Measurements from ENCODE around the gene TAS1R1.

DNA sequence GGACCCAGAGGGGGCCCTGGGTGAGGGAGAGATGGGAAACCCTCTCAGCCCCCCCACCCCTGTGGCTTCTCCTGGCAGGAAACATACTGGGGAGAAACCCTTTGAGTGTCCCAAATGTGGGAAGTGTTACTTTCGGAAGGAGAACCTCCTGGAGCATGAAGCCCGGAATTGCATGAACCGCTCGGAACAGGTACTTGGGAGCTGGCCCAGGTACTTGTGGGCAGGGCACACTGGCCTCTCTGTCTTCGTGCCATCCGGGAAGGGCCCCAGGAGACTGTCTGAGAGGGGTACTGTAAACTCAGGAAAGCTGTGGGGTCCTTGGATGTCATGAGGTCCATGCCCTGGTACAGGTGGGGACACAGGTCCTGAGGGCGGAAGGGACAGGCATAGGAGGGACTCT, 30.7 kb downstream of the TAS1R1 start:
- TF ChIP-seq, protein P1, sequence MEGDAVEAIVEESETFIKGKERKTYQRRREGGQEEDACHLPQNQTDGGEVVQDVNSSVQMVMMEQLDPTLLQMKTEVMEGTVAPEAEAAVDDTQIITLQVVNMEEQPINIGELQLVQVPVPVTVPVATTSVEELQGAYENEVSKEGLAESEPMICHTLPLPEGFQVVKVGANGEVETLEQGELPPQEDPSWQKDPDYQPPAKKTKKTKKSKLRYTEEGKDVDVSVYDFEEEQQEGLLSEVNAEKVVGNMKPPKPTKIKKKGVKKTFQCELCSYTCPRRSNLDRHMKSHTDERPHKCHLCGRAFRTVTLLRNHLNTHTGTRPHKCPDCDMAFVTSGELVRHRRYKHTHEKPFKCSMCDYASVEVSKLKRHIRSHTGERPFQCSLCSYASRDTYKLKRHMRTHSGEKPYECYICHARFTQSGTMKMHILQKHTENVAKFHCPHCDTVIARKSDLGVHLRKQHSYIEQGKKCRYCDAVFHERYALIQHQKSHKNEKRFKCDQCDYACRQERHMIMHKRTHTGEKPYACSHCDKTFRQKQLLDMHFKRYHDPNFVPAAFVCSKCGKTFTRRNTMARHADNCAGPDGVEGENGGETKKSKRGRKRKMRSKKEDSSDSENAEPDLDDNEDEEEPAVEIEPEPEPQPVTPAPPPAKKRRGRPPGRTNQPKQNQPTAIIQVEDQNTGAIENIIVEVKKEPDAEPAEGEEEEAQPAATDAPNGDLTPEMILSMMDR (IDR thresholded peaks at IDR 0.05; ENCODE audit: low read depth, low read length, poor library complexity, severe bottlenecking) = no peak
- TF ChIP-seq EZH2phosphoT487 (IDR thresholded peaks at IDR 0.05; ENCODE audit: borderline replicate concordance, low read length) = no peak
